Measurements from ENCODE around the gene NUDT3. TPM values are rescaled to one million over a fixed set of nuclear protein-coding genes. Genes with fewer than 3 reads are reported as not detected.

Gene NUDT3
- total and polyA plus RNA-seq, 2 experiments from 2014 or later: 12.1 to 31.1 TPM

DNA sequence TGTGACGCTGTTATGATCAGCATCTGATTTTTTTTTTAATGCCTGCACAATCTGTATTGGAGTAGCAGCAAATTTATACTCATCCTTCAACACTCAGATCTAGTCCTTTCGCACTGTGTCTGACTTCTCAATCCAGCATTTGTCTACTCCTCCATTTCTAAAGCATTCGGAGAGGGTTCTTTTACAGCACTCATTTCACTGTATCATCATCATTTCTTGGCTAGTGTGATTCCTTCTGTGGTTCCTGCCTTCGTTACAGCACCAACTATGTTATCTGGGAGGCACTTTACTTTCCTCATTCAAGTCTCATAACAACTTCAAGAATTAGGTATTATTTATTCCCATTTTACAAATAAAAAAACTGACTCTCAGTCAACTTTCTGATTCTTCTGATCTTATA, 18.0 kb downstream of the NUDT3 start:
- 0 out of 2 replicates have a peak, but pooled peaks cover 3% of the 10 kb centered on the region for H3K4me1 ChIP-seq (ENCODE audit: insufficient read depth)
- 0 out of 2 replicates have a peak, but pooled peaks cover 4% of the 10 kb centered on the region for H3F3A ChIP-seq (replicated peaks; ENCODE audit: low read depth)
- no peak overlapping the region for H3K4me3 ChIP-seq
- DNase-seq (ENCODE audit: low spot score) (no peak), ATAC-seq (no peak)
- H3K27me3 ChIP-seq (ENCODE audit: insufficient read depth): no peaks in the 10 kb centered on the region
- Mint-ChIP-seq H3K36me3 (ENCODE audit: low read depth) (peaks cover 3% of the 10 kb centered on the region; the same call in 1 of the 3 replicates), H3K9me3 (no peaks in the 10 kb centered on the region), H3K4me1 (peaks cover 3% of the 10 kb centered on the region; the same call in 2 of the 3 replicates), H3K27ac (no peak overlapping the region), H3K27me3 (ENCODE audit: insufficient read depth, low read depth, poor library complexity) (no peaks in the 10 kb centered on the region), H3K4me3 (no peak overlapping the region)
- H2AFZ ChIP-seq: no peak overlapping the region
- no peak overlapping the region for H3K27ac ChIP-seq (ENCODE audit: low read depth)
- H4K20me1 ChIP-seq (replicated peaks; ENCODE audit: insufficient read depth): peaks cover 45% of the 10 kb centered on the region
- no peak overlapping the region for H3K4me2 ChIP-seq
- no peaks in the 10 kb centered on the region for H3K9me2 ChIP-seq (ENCODE audit: insufficient read depth)
- peaks cover 100% of the 10 kb centered on the region for H3K79me2 ChIP-seq (replicated peaks; ENCODE audit: insufficient read depth)
- no peak for TF ChIP-seq CREB1 (CRISPR knock-in tag; IDR thresholded peaks at IDR 0.05; ENCODE audit: low read depth)
- no peak for TF ChIP-seq JUNB (IDR thresholded peaks at IDR 0.05; ENCODE audit: unreplicated experiment)
- TF ChIP-seq ZNF331 (CRISPR knock-in tag; IDR thresholded peaks at IDR 0.05; ENCODE audit: low read depth): no peak
- TF ChIP-seq STAT1 (IDR thresholded peaks at IDR 0.05; ENCODE audit: unreplicated experiment): no peak
- TF ChIP-seq, protein P1, sequence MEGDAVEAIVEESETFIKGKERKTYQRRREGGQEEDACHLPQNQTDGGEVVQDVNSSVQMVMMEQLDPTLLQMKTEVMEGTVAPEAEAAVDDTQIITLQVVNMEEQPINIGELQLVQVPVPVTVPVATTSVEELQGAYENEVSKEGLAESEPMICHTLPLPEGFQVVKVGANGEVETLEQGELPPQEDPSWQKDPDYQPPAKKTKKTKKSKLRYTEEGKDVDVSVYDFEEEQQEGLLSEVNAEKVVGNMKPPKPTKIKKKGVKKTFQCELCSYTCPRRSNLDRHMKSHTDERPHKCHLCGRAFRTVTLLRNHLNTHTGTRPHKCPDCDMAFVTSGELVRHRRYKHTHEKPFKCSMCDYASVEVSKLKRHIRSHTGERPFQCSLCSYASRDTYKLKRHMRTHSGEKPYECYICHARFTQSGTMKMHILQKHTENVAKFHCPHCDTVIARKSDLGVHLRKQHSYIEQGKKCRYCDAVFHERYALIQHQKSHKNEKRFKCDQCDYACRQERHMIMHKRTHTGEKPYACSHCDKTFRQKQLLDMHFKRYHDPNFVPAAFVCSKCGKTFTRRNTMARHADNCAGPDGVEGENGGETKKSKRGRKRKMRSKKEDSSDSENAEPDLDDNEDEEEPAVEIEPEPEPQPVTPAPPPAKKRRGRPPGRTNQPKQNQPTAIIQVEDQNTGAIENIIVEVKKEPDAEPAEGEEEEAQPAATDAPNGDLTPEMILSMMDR (conservative IDR thresholded peaks at IDR 0.05; ENCODE audit: low read depth in 2 of 2): no peak
- no peaks in the 10 kb centered on the region for H3K36me3 ChIP-seq (ENCODE audit: insufficient read depth)

DNA sequence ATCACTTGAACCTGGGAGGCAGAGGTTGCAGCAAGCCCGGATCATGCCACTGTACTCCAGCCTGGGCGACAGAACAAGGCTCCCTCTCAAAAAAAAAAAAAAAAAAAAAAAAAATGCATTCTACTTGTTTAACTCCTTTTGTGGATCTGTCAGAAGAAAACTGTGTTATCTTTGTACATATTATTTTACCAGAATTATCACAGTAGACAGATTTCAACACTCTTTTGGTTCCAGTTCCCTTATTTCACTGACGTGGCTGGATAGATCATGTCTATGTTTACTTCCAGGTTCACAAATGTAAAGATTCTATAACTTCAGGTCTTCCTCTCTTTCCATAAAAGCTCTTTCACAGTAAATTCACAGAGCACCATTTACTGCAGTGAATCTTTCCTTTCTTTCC, 18.4 kb downstream of the NUDT3 start:
- DNase-seq (ENCODE audit: low spot score) (no peak), ATAC-seq (no peak)
- H3K79me2 ChIP-seq (replicated peaks; ENCODE audit: insufficient read depth): peaks cover 100% of the 10 kb centered on the region
- peaks cover 46% of the 10 kb centered on the region for H4K20me1 ChIP-seq (replicated peaks; ENCODE audit: insufficient read depth)
- Mint-ChIP-seq H3K9me3 (no peaks in the 10 kb centered on the region), H3K36me3 (ENCODE audit: low read depth) (peaks cover 3% of the 10 kb centered on the region; the same call in 1 of the 3 replicates), H3K27ac (no peak overlapping the region), H3K4me3 (no peak overlapping the region), H3K27me3 (ENCODE audit: insufficient read depth, low read depth, poor library complexity) (no peaks in the 10 kb centered on the region), H3K4me1 (peaks cover 3% of the 10 kb centered on the region; the same call in 2 of the 3 replicates)
- TF ChIP-seq, protein P2, sequence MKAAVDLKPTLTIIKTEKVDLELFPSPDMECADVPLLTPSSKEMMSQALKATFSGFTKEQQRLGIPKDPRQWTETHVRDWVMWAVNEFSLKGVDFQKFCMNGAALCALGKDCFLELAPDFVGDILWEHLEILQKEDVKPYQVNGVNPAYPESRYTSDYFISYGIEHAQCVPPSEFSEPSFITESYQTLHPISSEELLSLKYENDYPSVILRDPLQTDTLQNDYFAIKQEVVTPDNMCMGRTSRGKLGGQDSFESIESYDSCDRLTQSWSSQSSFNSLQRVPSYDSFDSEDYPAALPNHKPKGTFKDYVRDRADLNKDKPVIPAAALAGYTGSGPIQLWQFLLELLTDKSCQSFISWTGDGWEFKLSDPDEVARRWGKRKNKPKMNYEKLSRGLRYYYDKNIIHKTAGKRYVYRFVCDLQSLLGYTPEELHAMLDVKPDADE (IDR thresholded peaks at IDR 0.05): no peak
- TF ChIP-seq EZH2 (IDR thresholded peaks at IDR 0.05; ENCODE audit: low read depth, unreplicated experiment): no peak
- TF ChIP-seq JUNB (IDR thresholded peaks at IDR 0.05; ENCODE audit: unreplicated experiment): no peak
- TF ChIP-seq, protein P3, sequence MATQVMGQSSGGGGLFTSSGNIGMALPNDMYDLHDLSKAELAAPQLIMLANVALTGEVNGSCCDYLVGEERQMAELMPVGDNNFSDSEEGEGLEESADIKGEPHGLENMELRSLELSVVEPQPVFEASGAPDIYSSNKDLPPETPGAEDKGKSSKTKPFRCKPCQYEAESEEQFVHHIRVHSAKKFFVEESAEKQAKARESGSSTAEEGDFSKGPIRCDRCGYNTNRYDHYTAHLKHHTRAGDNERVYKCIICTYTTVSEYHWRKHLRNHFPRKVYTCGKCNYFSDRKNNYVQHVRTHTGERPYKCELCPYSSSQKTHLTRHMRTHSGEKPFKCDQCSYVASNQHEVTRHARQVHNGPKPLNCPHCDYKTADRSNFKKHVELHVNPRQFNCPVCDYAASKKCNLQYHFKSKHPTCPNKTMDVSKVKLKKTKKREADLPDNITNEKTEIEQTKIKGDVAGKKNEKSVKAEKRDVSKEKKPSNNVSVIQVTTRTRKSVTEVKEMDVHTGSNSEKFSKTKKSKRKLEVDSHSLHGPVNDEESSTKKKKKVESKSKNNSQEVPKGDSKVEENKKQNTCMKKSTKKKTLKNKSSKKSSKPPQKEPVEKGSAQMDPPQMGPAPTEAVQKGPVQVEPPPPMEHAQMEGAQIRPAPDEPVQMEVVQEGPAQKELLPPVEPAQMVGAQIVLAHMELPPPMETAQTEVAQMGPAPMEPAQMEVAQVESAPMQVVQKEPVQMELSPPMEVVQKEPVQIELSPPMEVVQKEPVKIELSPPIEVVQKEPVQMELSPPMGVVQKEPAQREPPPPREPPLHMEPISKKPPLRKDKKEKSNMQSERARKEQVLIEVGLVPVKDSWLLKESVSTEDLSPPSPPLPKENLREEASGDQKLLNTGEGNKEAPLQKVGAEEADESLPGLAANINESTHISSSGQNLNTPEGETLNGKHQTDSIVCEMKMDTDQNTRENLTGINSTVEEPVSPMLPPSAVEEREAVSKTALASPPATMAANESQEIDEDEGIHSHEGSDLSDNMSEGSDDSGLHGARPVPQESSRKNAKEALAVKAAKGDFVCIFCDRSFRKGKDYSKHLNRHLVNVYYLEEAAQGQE (IDR thresholded peaks at IDR 0.05; ENCODE audit: unreplicated experiment): no peak
- no peak for TF ChIP-seq STAT1 (IDR thresholded peaks at IDR 0.05; ENCODE audit: unreplicated experiment)
- TF ChIP-seq NANOG (IDR thresholded peaks at IDR 0.05; ENCODE audit: borderline replicate concordance): no peak
- TF ChIP-seq EZH2phosphoT487 (IDR thresholded peaks at IDR 0.05; ENCODE audit: unreplicated experiment): no peak
- H3K9me2 ChIP-seq (ENCODE audit: insufficient read depth): no peaks in the 10 kb centered on the region
- no peaks in the 10 kb centered on the region for H3K27me3 ChIP-seq (ENCODE audit: insufficient read depth)
- H3K36me3 ChIP-seq (ENCODE audit: insufficient read depth): no peaks in the 10 kb centered on the region
- no peak overlapping the region for H3K27ac ChIP-seq (ENCODE audit: low read depth)
- H3K4me1 ChIP-seq (ENCODE audit: insufficient read depth): 0 out of 2 replicates have a peak, but pooled peaks cover 3% of the 10 kb centered on the region
- no peak overlapping the region for H2AFZ ChIP-seq
- no peak overlapping the region for H3K4me2 ChIP-seq
- 0 out of 2 replicates have a peak, but pooled peaks cover 4% of the 10 kb centered on the region for H3F3A ChIP-seq (replicated peaks; ENCODE audit: low read depth)
- H3K4me3 ChIP-seq: no peak overlapping the region
